ENCODE results near the gene LIPA.

LIPA gene

DNA sequence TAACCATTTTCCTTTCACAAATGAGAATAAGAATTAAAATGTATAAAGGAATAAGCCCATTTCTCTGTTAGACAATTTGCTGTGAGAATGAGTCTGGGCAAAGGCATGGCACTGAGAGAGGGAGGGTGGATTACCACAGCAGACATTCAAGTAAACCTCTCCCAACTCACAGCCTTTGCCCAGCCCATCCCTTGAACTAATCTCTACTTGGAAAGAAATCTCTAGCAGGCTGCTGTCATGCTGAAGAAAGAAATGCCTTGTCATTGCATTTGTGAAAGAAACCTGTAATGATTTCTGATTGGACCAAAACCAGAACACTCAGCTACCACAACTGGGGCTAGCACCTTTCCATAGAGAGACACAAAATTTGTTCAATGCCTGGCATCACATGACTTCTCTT lies 83.7 kb downstream of the LIPA start:
- no peak overlapping the region for H3K9ac ChIP-seq
- H3K79me2 ChIP-seq: no peaks in the 10 kb centered on the region
- no peaks in the 10 kb centered on the region for H3K9me3 ChIP-seq (ENCODE audit: control insufficient read depth, low read length)

DNA sequence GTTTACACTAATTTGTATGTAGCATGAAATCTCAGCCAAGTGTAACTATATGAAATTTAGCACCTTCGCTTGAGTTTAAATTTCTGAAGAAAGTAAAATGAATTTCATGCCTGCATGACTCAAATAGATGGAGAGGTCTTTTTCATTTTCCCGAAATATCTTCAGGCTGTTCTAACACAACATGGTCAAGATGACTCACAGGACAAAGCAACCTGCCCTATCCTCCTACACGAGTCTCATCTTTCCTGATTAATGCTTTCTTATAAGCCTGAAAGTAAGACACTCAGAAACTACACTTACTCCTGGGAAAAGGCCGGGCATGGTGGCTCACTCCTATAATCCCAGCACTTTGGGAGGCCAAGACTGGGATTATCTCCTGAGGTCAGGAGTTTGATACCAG lies 85.7 kb downstream of the LIPA start:
- Histone ChIP-seq H3K79me2 (no peaks in the 10 kb centered on the region), H3K27ac (no peak overlapping the region), H3K4me1 (no peaks in the 10 kb centered on the region), H2AFZ (no peak overlapping the region), H3K9ac (no peak overlapping the region), H3K36me3 (ENCODE audit: control insufficient read depth, insufficient read depth, low read length) (no peaks in the 10 kb centered on the region), H3K27me3 (ENCODE audit: control insufficient read depth, insufficient read depth, low read length) (no peaks in the 10 kb centered on the region), H3K9me3 (ENCODE audit: control insufficient read depth, low read length) (no peaks in the 10 kb centered on the region), H3K4me3 (ENCODE audit: low read depth, low read length) (no peak overlapping the region), H3K4me2 (ENCODE audit: low read length) (no peak overlapping the region)
- TF ChIP-seq, protein P1, sequence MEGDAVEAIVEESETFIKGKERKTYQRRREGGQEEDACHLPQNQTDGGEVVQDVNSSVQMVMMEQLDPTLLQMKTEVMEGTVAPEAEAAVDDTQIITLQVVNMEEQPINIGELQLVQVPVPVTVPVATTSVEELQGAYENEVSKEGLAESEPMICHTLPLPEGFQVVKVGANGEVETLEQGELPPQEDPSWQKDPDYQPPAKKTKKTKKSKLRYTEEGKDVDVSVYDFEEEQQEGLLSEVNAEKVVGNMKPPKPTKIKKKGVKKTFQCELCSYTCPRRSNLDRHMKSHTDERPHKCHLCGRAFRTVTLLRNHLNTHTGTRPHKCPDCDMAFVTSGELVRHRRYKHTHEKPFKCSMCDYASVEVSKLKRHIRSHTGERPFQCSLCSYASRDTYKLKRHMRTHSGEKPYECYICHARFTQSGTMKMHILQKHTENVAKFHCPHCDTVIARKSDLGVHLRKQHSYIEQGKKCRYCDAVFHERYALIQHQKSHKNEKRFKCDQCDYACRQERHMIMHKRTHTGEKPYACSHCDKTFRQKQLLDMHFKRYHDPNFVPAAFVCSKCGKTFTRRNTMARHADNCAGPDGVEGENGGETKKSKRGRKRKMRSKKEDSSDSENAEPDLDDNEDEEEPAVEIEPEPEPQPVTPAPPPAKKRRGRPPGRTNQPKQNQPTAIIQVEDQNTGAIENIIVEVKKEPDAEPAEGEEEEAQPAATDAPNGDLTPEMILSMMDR (IDR thresholded peaks at IDR 0.05): no peak

More for the DNA sequence above, 83.7 kb downstream of the LIPA start:
- Histone ChIP-seq H3K36me3 (ENCODE audit: control insufficient read depth, insufficient read depth, low read length) (no peaks in the 10 kb centered on the region), H3K27ac (no peak overlapping the region), H3K4me1 (no peaks in the 10 kb centered on the region), H3K27me3 (ENCODE audit: control insufficient read depth, insufficient read depth, low read length) (no peaks in the 10 kb centered on the region), H2AFZ (no peak overlapping the region), H3K4me2 (ENCODE audit: low read length) (no peak overlapping the region), H3K4me3 (ENCODE audit: low read depth, low read length) (no peak overlapping the region)
- TF ChIP-seq, protein P1 (IDR thresholded peaks at IDR 0.05): no peak

DNA sequence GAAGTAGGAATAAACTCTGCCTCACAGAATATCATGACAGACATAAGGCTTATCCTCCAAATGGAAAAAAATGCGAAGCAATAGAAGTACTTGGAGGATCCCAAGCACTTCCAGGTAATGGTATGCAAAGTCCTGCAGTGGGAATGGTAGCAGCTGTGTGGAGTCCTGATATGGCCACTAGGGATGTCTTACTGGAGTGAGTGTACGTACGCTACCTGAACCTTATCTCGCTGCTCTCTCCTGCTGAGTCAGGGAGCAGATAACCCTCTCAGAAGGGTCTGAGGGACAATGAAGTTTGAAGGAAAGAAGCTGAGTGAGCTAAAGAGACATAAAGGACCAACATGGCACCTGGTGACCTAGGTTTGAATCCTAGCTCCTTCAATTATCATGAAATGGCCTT lies 86.7 kb downstream of the LIPA start:
- no peaks in the 10 kb centered on the region for H3K36me3 ChIP-seq (ENCODE audit: control insufficient read depth, insufficient read depth, low read length)
- no peak overlapping the region for H3K9ac ChIP-seq
- no peaks in the 10 kb centered on the region for H3K4me1 ChIP-seq
- H3K4me2 ChIP-seq (ENCODE audit: low read length): no peak overlapping the region
- no peak overlapping the region for H3K27ac ChIP-seq
- H3K4me3 ChIP-seq (ENCODE audit: low read depth, low read length): no peak overlapping the region
- no peak overlapping the region for H2AFZ ChIP-seq
- no peaks in the 10 kb centered on the region for H3K79me2 ChIP-seq
- no peaks in the 10 kb centered on the region for H3K9me3 ChIP-seq (ENCODE audit: control insufficient read depth, low read length)
- H3K27me3 ChIP-seq (ENCODE audit: control insufficient read depth, insufficient read depth, low read length): no peaks in the 10 kb centered on the region
- TF ChIP-seq, protein P1 (IDR thresholded peaks at IDR 0.05): no peak

DNA sequence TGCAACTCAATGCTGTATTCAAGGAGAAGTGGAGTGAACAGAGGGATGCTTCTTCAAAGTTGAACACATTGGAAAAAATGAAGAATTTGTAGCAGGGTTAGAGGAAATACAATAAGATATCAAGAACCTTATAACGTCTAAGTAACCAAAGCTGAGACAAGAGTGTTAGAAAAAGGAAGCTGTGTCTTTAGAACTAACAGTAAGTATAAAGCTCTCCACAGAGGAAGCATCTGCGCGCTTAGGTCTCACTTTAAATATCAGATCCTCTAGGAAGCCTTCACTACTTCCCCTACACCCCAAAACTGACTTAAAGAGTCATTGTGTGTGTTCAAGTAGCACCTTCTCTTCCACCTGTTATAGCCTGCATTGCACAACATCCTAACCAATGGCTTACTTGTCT lies 87.5 kb downstream of the LIPA start:
- Histone ChIP-seq H3K36me3 (ENCODE audit: control insufficient read depth, insufficient read depth, low read length) (no peaks in the 10 kb centered on the region), H3K27ac (no peak overlapping the region), H3K4me3 (ENCODE audit: low read depth, low read length) (peak overlapping the region; percentile 13), H3K79me2 (no peaks in the 10 kb centered on the region), H2AFZ (no peak overlapping the region), H3K9ac (no peak overlapping the region), H3K9me3 (ENCODE audit: control insufficient read depth, low read length) (no peaks in the 10 kb centered on the region), H3K4me1 (no peaks in the 10 kb centered on the region), H3K27me3 (ENCODE audit: control insufficient read depth, insufficient read depth, low read length) (no peaks in the 10 kb centered on the region), H3K4me2 (ENCODE audit: low read length) (peak overlapping the region; percentile 57)
- TF ChIP-seq, protein P1 (IDR thresholded peaks at IDR 0.05): no peak

All from parathyroid adenoma (tissue), 2 donors.